ENCODE measurements around the gene MALT1.

Gene MALT1

DNA sequence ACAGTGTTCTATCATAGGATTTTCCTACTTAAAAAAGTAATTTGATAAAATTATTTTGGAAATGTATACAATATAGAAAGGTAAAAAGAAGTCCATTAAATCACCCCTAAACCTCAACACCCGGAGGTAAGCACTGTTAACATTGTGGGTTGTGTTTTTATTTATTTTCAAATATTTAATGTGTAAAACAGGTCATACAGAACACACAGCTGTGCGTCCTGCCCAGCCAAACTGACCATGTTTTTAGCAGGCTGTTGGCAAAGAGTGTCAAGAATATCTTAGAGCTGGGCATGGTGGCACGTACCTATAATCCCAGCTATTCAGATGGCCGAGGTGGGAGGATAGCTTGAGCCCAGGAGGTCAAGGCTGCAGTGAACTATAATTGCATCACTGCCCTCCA lies 114.6 kb downstream of the MALT1 start:
- CTCF ChIA-PET: interaction anchor here (0.6 to 1.7 kb wide), 2 partner anchors 22 to 79 kb away, joined by 3 to 4 read pairs; partner anchors contain the start of gene ZNF532
- no peak for DNase-seq (ENCODE audit: low spot score)
- no peak for TF ChIP-seq CTCF (conservative IDR thresholded peaks at IDR 0.05; ENCODE audit: low read depth)
- POLR2A ChIA-PET (ENCODE audit: low non-redundant PET): interaction anchor here (1.0 kb wide), 1 partner anchor 82 kb away, joined by 3 read pairs; no protein-coding TSS in a partner anchor
- H3K27ac ChIP-seq: peak overlapping the region; percentile 98

GRCh38 chr18:58787536-58788149 lies 116.4 kb downstream of the MALT1 start:
- DNase-seq (ENCODE audit: low spot score): no peak
- ChIA-PET POLR2A (ENCODE audit: low non-redundant PET) (no interaction called here), CTCF (no interaction called here)
- no peak for TF ChIP-seq CTCF (conservative IDR thresholded peaks at IDR 0.05; ENCODE audit: low read depth)
- H3K27ac ChIP-seq: peak overlapping the region; percentile 98

DNA sequence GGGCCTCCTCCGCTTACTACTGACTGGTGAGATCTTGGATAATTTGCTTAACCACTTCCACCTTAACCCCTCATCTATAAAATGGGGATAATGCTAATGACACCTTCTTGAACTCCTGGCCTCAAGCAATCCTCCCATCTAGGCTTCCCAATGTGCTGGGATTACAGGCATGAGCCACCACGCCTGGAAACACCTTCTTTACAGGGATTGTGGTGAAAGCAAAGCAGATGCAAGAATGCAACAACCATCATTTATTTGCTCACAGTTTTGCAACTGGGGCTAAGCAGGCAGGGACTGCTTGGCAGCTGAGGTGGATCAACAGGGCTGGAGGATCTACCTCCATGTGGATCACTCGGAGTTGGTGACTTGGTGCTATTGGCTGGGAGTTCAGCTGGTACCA lies 117.2 kb downstream of the MALT1 start:
- DNase-seq (ENCODE audit: low spot score): no peak

GRCh38 chr18:58788971-58789875 lies 118.0 kb downstream of the MALT1 start:
- no peak for DNase-seq (ENCODE audit: low spot score)
- peak overlapping the region; percentile 79 for H3K27ac ChIP-seq
- POLR2A ChIA-PET (ENCODE audit: low non-redundant PET): no interaction called here
- CTCF ChIA-PET: no interaction called here
- TF ChIP-seq CTCF (conservative IDR thresholded peaks at IDR 0.05; ENCODE audit: low read depth): no peak

More for the DNA sequence above, 117.2 kb downstream of the MALT1 start:
- no peak for TF ChIP-seq CTCF (conservative IDR thresholded peaks at IDR 0.05; ENCODE audit: low read depth)
- H3K27ac ChIP-seq: peak overlapping the region; percentile 72
- ChIA-PET CTCF (no interaction called here), POLR2A (ENCODE audit: low non-redundant PET) (no interaction called here)

DNA sequence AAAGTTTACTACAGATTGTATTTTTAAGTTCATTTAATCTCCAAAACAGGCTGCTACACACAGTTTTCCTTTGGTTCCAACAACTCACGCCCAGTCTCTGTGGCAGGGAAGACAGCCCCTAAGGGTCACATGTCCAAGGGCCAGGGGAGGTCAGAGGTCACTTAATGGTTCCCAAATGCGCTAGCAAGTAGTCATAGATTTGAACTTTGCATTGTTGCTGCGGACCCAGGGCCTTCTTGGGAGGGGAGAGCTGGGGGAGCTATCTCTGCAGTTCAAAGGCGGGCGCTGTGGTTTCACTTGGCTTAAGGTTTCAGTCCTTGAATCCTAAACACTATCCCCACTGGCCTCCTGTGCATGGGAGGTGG lies 118.6 kb downstream of the MALT1 start:
- H3K27ac ChIP-seq: peak overlapping the region; percentile 79
- TF ChIP-seq CTCF (conservative IDR thresholded peaks at IDR 0.05; ENCODE audit: low read depth): no peak
- CTCF ChIA-PET: no interaction called here

DNA sequence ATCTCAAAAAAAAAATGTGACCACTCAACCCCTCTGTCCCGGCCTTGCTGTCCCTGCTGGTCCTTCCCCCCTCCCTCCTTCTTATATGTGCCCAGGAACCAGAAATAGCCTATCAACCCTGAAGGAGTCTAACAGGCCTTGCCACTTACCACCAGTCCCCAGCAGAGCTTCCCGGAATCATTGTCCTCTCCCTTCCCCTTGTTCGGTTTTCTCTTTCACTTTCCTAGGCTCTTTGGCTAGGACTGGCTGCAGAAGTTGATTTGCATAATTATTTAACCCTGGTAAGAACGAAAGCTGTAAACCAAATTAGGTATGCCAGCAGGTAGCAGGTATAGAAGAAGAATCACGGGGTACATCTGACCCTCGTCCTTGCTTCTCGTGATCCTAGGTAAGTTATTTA lies 120.8 kb downstream of the MALT1 start:
- no peak for DNase-seq (ENCODE audit: low spot score)
- H3K27ac ChIP-seq: peak overlapping the region; percentile 91
- no peak for TF ChIP-seq CTCF (conservative IDR thresholded peaks at IDR 0.05; ENCODE audit: low read depth)
- ChIA-PET CTCF (no interaction called here), POLR2A (ENCODE audit: low non-redundant PET) (no interaction called here)

More for the DNA sequence above, 118.6 kb downstream of the MALT1 start:
- DNase-seq (ENCODE audit: low spot score): no peak
- POLR2A ChIA-PET (ENCODE audit: low non-redundant PET): no interaction called here
